Glutamatergic neuron (in vitro differentiated cells): Measurements from ENCODE around the gene PNN. TPM values are rescaled to one million over a fixed set of nuclear protein-coding genes. Genes with fewer than 3 reads are reported as not detected.

Experiments
- DNase-seq: peaks from one replicate; pipeline ENCODE4 v3.0.0; 2022
- H3K27ac Mint-ChIP-seq: one replicate; pipeline ENCODE4 v1.8.0; 2020; ENCODE audit warnings: mild to moderate bottlenecking, mixed read lengths, inconsistent platforms; ENCODE audit not compliant: unreplicated experiment
- H3K27me3 Mint-ChIP-seq: one replicate; pipeline ENCODE4 v1.8.0; 2020; ENCODE audit warnings: mild to moderate bottlenecking, moderate library complexity, mixed read lengths, inconsistent platforms; ENCODE audit not compliant: unreplicated experiment
- H3K36me3 Mint-ChIP-seq: one replicate; pipeline ENCODE4 v1.8.0; 2020; ENCODE audit warnings: mild to moderate bottlenecking, mixed read lengths, inconsistent platforms; ENCODE audit not compliant: unreplicated experiment
- H3K4me1 Mint-ChIP-seq: one replicate; pipeline ENCODE4 v1.8.0; 2020; ENCODE audit warnings: mild to moderate bottlenecking, low read depth, mixed read lengths, inconsistent platforms; ENCODE audit not compliant: unreplicated experiment
- H3K4me3 Mint-ChIP-seq: one replicate; pipeline ENCODE4 v1.8.0; 2020; ENCODE audit warnings: mild to moderate bottlenecking, mixed read lengths, inconsistent platforms; ENCODE audit not compliant: unreplicated experiment
- H3K9me3 Mint-ChIP-seq: one replicate; pipeline ENCODE4 v1.8.0; 2020; ENCODE audit warnings: mild to moderate bottlenecking, moderate library complexity, mixed read lengths, inconsistent platforms; ENCODE audit not compliant: unreplicated experiment
- CTCF ChIP-seq: fragments of 200-600 bp; sonication (generic); IDR thresholded peaks from one replicate; pipeline ENCODE4 v1.5.0; 2021; ENCODE audit not compliant: partially characterized antibody, unreplicated experiment
- total RNA-seq: library from RNA; stranded (reverse); fragmentation: NEBNext Ultra II Directional; extraction: Animal tissue kit (Norgen Biotek cat#: 25700); gene quantifications from one replicate; pipeline ENCODE4 v1.2.1, GENCODE V29; 2021; ENCODE audit not compliant: unreplicated experiment

The PNN gene
- total RNA-seq, 1 donor from 2014 or later: 102 TPM

- no peaks in the 10 kb centered on the region for H3K36me3 Mint-ChIP-seq
- H3K27ac Mint-ChIP-seq: no peak overlapping the region
- no peak for TF ChIP-seq CTCF
- H3K27me3 Mint-ChIP-seq: peaks cover 2% of the 10 kb centered on the region
- no peak for DNase-seq
- H3K4me3 Mint-ChIP-seq: peak overlapping the region; percentile 18
- H3K4me1 Mint-ChIP-seq: no peaks in the 10 kb centered on the region
- peaks cover 12% of the 10 kb centered on the region for H3K9me3 Mint-ChIP-seq
These were observed 2.1 kb downstream of the PNN start for GRCh38 chr14:39177168-39177545.

GRCh38 chr14:39179042-39179441 is 4.0 kb downstream of the PNN start:
- Mint-ChIP-seq H3K27me3 (peaks cover under 1% of the 10 kb centered on the region), H3K4me1 (no peaks in the 10 kb centered on the region), H3K4me3 (no peak overlapping the region), H3K36me3 (no peaks in the 10 kb centered on the region), H3K27ac (peak overlapping the region; percentile 7), H3K9me3 (peaks cover 12% of the 10 kb centered on the region)
- no peak for TF ChIP-seq CTCF
- DNase-seq: no peak

GRCh38 chr14:39180553-39180952 is 5.5 kb downstream of the PNN start:
- Mint-ChIP-seq H3K27ac (no peak overlapping the region), H3K4me3 (no peak overlapping the region), H3K9me3 (peaks cover 5% of the 10 kb centered on the region), H3K27me3 (no peaks in the 10 kb centered on the region), H3K36me3 (no peaks in the 10 kb centered on the region), H3K4me1 (no peaks in the 10 kb centered on the region)
- DNase-seq: no peak
- TF ChIP-seq CTCF: no peak

- Mint-ChIP-seq H3K36me3 (no peaks in the 10 kb centered on the region), H3K4me1 (no peaks in the 10 kb centered on the region), H3K4me3 (no peak overlapping the region), H3K9me3 (no peaks in the 10 kb centered on the region), H3K27me3 (no peaks in the 10 kb centered on the region), H3K27ac (no peak overlapping the region)
- no peak for DNase-seq
- no peak for TF ChIP-seq CTCF
These were observed 6.1 kb downstream of the PNN start for GRCh38 chr14:39181026-39181692.

GRCh38 chr14:39181693-39182047 is 6.6 kb downstream of the PNN start:
- no peaks in the 10 kb centered on the region for H3K9me3 Mint-ChIP-seq
- H3K27ac Mint-ChIP-seq: no peak overlapping the region
- no peaks in the 10 kb centered on the region for H3K36me3 Mint-ChIP-seq
- DNase-seq: no peak
- H3K4me1 Mint-ChIP-seq: no peaks in the 10 kb centered on the region
- no peak overlapping the region for H3K4me3 Mint-ChIP-seq
- no peak for TF ChIP-seq CTCF
- H3K27me3 Mint-ChIP-seq: no peaks in the 10 kb centered on the region
